Fibroblast of lung (primary cell): ENCODE results near the gene COL4A2. TPM values are rescaled to one million over a fixed set of nuclear protein-coding genes. Genes with fewer than 3 reads are reported as not detected.
A peak's percentile ranks its signal among the peaks of the same experiment; 100 is the strongest.

ENCODE experiments used
- DNase-seq, 2 donors: peaks; one replicate each; pipeline versions ENCODE4 v3.0.0 to v3.0.0-alpha.2; 2010; ENCODE audit warnings: low read depth in 2 of 2
- H2AFZ ChIP-seq: 2 replicates; pipeline ENCODE4 v1.5.1; 2012; ENCODE audit warnings: low read length, control low read depth, inconsistent platforms
- H3K27ac ChIP-seq: 2 replicates; pipeline ENCODE4 v1.5.1; 2011; ENCODE audit warnings: low read length, control low read depth; ENCODE audit not compliant: insufficient read depth
- H3K27me3 ChIP-seq: 2 replicates; pipeline ENCODE4 v1.5.1; 2011; ENCODE audit warnings: mild to moderate bottlenecking, low read length; ENCODE audit not compliant: control insufficient read depth, insufficient read depth
- H3K36me3 ChIP-seq: 2 replicates; pipeline ENCODE4 v1.5.1; 2011; ENCODE audit warnings: low read length; ENCODE audit not compliant: control insufficient read depth, insufficient read depth
- H3K4me1 ChIP-seq: 2 replicates; pipeline ENCODE4 v1.5.1; 2011; ENCODE audit warnings: low read length; ENCODE audit not compliant: control insufficient read depth, insufficient read depth; ENCODE audit errors: extremely low read depth
- H3K4me2 ChIP-seq: 2 replicates; pipeline ENCODE4 v1.5.1; 2011; ENCODE audit warnings: low read length, control low read depth; ENCODE audit not compliant: insufficient read depth; ENCODE audit errors: extremely low read depth
- H3K4me3 ChIP-seq, 4 experiments: fragments of 200-600 bp in 1 of 4; sonication (generic) in 1 of 4; replicated peaks in 1 of 4; 2 replicates each; pipeline ENCODE4 v1.5.1; 2011 to 2016; ENCODE audit warnings: low read length in 4 of 4, low read depth in 3 of 4, mild to moderate bottlenecking in 3 of 4, control low read depth in 2 of 4, inconsistent platforms in 1 of 4, mixed read lengths in 1 of 4; ENCODE audit not compliant: insufficient read depth in 1 of 4; ENCODE audit errors: control extremely low read depth in 1 of 4
- H3K79me2 ChIP-seq: 2 replicates; pipeline ENCODE4 v1.5.1; 2012; ENCODE audit warnings: mild to moderate bottlenecking, low read length, inconsistent platforms; ENCODE audit not compliant: control insufficient read depth, insufficient read depth
- H3K9ac ChIP-seq: 2 replicates; pipeline ENCODE4 v1.5.1; 2011; ENCODE audit warnings: mild to moderate bottlenecking, low read length, control low read depth; ENCODE audit not compliant: insufficient read depth
- H3K9me3 ChIP-seq: 2 replicates; pipeline ENCODE4 v1.5.1; 2012; ENCODE audit warnings: low read depth, low read length; ENCODE audit not compliant: control insufficient read depth, insufficient read depth
- H4K20me1 ChIP-seq: 2 replicates; pipeline ENCODE4 v1.5.1; 2011; ENCODE audit warnings: low read length; ENCODE audit not compliant: control insufficient read depth, insufficient read depth; ENCODE audit errors: extremely low read depth
- CTCF ChIP-seq, 2 donors: IDR thresholded peaks in 1 of 2; conservative IDR thresholded peaks in 1 of 2; 1 replicate in 1 of 2; 2 replicates in 1 of 2; pipeline ENCODE4 v1.5.1; 2011 to 2012; ENCODE audit warnings: low read length in 2 of 2, control low read depth in 1 of 2, inconsistent platforms in 1 of 2, low read depth in 1 of 2, mild to moderate bottlenecking in 1 of 2
- EZH2 ChIP-seq: IDR thresholded peaks from 2 replicates; pipeline ENCODE4 v1.5.1; 2012; ENCODE audit warnings: low read length, control low read depth, mild to moderate bottlenecking; ENCODE audit errors: missing control alignments
- polyA plus RNA-seq, 2 donors: library from polyadenylated mRNA; depleted of rRNA in 1 of 2; stranded (reverse) in 1 of 2; unstranded in 1 of 2; fragments of >200 nt; gene quantifications; 2 replicates each; pipeline ENCODE4 v1.2.1, GENCODE V29; 2011 to 2012; ENCODE audit warnings: missing spikeins in 1 of 2
- total RNA-seq: library from RNA; depleted of rRNA; stranded (reverse); fragments of >200 nt; gene quantifications from 2 replicates; pipeline ENCODE4 v1.2.1, GENCODE V29; 2014

Gene COL4A2
- total and polyA plus RNA-seq, 2 donors (not counting 1 experiment from before 2014, with no cell fraction given), result 93.1 to 463 TPM

- Histone ChIP-seq H3K4me1 (no peaks in the 10 kb centered on the region), H3K4me3 (no peak overlapping the region), H4K20me1 (no peaks in the 10 kb centered on the region), H3K4me2 (no peak overlapping the region), H3K27ac (no peak overlapping the region), H2AFZ (no peak overlapping the region), H3K9me3 (no peaks in the 10 kb centered on the region), H3K79me2 (no peaks in the 10 kb centered on the region), H3K36me3 (peaks cover 18% of the 10 kb centered on the region), H3K9ac (no peak overlapping the region), H3K27me3 (no peaks in the 10 kb centered on the region)
- TF ChIP-seq EZH2, result no peak
- no peak for TF ChIP-seq CTCF (conservative IDR thresholded peaks at IDR 0.05 in 1 of 2, IDR thresholded peaks at IDR 0.05 in 1 of 2; ENCODE audit: low read depth in 1 of 2, low read length in 2 of 2)
- DNase-seq, result no peak
Measured at GRCh38 chr13:110498765-110499164, 191.7 kb downstream of the COL4A2 start.

- no peak overlapping the region for H3K4me3 ChIP-seq
- H3K27me3 ChIP-seq, result no peaks in the 10 kb centered on the region
- peak in 1 of 2 donors; percentile 86 for DNase-seq
- no peaks in the 10 kb centered on the region for H3K9me3 ChIP-seq
- no peaks in the 10 kb centered on the region for H4K20me1 ChIP-seq
- peaks cover 21% of the 10 kb centered on the region for H3K36me3 ChIP-seq
- no peak overlapping the region for H3K27ac ChIP-seq
- no peak overlapping the region for H3K9ac ChIP-seq
- no peaks in the 10 kb centered on the region for H3K4me1 ChIP-seq
- H3K4me2 ChIP-seq, result no peak overlapping the region
- no peaks in the 10 kb centered on the region for H3K79me2 ChIP-seq
- no peak overlapping the region for H2AFZ ChIP-seq
- no peak for TF ChIP-seq EZH2
- no peak for TF ChIP-seq CTCF (conservative IDR thresholded peaks at IDR 0.05 in 1 of 2, IDR thresholded peaks at IDR 0.05 in 1 of 2; ENCODE audit: low read depth in 1 of 2, low read length in 2 of 2)
Measured at GRCh38 chr13:110499621-110500281, 192.7 kb downstream of the COL4A2 start.

- Histone ChIP-seq H3K27ac (no peak overlapping the region), H3K4me1 (no peaks in the 10 kb centered on the region), H3K36me3 (peaks cover 21% of the 10 kb centered on the region), H3K9me3 (no peaks in the 10 kb centered on the region), H3K9ac (no peak overlapping the region), H2AFZ (no peak overlapping the region), H4K20me1 (no peaks in the 10 kb centered on the region), H3K27me3 (no peaks in the 10 kb centered on the region), H3K4me3 (no peak overlapping the region), H3K79me2 (no peaks in the 10 kb centered on the region), H3K4me2 (no peak overlapping the region)
- peak in 1 of 2 donors; percentile 13 for DNase-seq
- TF ChIP-seq CTCF (conservative IDR thresholded peaks at IDR 0.05 in 1 of 2, IDR thresholded peaks at IDR 0.05 in 1 of 2; ENCODE audit: low read depth in 1 of 2, low read length in 2 of 2), result no peak
- no peak for TF ChIP-seq EZH2
Measured at GRCh38 chr13:110500341-110500740, 193.3 kb downstream of the COL4A2 start.
